HG02623 (cell line): ENCODE measurements around the gene ZNF138.
"Not testable (repeated sequence)": the region's sequence is repeated elsewhere in the genome, so short reads cannot be mapped to it uniquely, and the experiment has no call there.

Experiments used
- ATAC-seq: cut with Tn5 transposase; IDR thresholded peaks from one replicate; pipeline ENCODE4 v1.9.1; 2021; ENCODE audit warnings: moderate library complexity; ENCODE audit not compliant: unreplicated experiment

The ZNF138 gene

DNA sequence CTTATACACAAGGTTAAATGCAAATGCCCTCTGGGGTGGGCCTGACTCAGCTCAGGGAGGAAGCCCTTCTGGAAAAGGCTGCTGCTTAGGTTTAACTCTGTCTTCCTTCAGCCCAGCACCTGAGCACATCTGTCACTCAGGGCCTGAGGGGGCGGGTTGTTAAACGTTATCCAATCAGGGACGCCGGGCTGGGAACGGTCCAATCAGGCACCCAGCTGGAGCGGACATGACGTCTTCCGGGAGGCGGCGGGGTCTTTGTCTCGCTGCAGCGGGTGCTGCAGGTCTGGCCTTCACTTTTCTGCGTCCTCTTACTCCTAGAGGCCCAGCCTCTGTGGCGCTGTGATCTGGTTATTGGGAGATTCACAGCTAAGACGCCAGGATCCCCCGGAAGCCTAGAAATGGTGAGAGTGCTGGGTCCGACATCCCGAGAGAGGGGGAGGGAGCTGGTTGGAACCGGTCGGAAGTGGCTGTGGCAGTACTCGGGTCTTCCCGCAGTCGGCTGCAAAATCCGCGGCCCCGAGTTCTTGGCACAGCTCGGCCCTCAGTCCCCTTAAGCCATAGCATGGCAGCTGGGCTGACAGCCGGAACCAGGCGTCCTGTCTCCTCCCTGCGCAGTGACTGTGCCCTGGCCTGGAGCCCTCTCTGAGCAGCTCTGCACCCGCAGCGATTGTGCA is at the start of gene ZNF138:
ZNF138 (plus strand) TSS at position 258 of the 674 bp plus-strand sequence; CDS start at position 399, 141 bp downstream.
- ATAC-seq: peak; percentile 100

DNA sequence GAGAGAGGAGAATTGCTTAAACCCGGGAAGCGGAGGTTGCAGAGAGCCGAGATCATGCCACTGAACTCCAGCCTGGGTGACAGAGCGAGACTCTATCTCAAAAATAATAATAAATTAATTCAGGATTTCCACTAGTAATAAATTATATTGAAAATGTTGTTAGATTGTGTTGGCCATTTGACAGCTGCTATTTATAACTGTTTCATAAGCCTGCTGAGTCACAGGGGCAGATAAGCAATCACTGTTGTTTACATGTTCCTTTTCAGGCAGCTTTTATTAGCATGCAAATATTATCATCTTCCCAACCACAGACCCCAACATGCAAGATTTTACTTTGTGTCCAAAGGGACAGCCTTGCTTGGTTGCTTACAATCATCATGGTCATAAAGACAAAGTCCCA is 49.5 kb upstream of the ZNF138 start:
- ATAC-seq: no peak

DNA sequence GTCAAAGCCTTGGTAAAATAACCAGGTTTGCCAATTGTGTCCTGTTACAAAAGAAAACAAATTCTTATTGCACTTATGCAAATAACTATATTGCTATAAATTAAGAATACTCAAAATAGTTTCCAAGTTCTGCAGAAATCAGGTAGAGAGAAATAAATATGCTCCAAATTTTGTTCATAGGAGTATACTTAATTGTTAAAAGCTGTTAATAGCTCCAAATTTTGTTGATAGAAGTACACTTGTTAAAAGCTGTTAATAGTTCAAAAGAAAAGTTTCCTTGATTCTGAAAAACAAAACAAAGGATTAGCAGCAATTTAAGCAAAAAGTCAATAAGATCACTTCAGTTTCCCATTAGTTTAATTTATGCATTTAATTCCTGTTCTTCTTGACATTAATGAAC is 46.4 kb upstream of the ZNF138 start:
- ATAC-seq: no peak

GRCh38 chr7:64753032-64753431 is 41.2 kb upstream of the ZNF138 start:
- ATAC-seq: no peak

GRCh38 chr7:64755865-64756264 is 38.4 kb upstream of the ZNF138 start:
- ATAC-seq: no peak

GRCh38 chr7:64758151-64758550 is 36.1 kb upstream of the ZNF138 start:
- no peak for ATAC-seq

DNA sequence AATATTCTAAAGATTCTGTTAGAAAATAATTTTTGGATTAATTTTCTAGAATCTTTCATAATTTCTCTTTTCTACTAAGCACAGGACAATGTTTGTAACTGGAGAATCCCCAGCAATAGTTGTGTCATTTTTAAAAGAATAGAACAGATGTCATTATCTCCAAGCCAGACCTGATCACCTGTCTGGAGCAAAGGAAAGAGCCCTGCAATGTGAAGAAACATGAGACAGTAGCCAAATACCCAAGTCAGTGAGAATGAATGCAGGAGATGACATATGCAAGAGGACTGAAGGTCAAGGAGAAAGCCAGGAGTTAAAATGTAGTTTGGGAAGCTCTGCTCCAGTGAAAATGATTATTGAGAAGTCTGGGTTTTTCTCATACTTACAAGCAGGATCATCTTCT is 25.4 kb upstream of the ZNF138 start:
- no peak for ATAC-seq

- ATAC-seq: no peak
Measured at GRCh38 chr7:64774204-64774842, 19.9 kb upstream of the ZNF138 start.

DNA sequence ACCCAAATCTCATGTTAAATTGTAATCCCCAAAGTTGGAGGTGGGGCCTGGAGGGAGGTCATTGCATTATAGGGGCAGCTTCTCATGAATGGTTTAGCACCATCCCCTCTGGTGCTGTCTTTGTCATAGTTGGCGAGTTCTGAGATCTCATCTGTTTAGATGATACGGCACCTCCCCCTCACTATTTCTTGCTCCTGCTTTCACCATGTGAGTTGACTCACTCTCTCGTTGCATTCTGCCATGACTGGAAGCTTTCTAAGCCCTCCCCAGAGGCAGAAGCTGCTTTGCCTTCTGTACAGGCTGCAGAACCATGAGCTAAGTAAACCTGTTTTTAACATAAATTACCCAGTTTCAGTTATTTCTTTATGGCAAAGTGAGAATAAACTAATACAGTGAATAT is 18.9 kb upstream of the ZNF138 start:
- no peak for ATAC-seq

DNA sequence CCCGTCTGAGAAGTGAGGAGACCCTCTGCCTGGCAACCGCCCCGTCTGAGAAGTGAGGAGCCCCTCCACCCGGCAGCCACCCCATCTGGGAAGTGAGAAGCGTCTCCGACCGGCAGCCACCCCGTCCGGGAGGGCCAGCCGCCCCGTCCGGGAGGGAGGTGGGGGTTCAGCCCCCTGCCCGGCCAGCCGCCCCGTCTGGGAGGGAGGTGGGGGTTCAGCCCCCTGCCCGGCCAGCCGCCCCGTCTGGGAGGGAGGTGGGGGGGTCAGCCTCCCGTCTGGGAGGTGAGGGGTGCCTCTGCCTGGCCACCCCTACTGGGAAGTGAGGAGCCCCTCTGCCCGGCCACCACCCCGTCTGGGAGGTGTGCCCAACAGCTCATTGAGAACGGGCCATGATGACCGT is 9.4 kb upstream of the ZNF138 start:
- not testable (repeated sequence) for ATAC-seq

GRCh38 chr7:64787295-64787694 is 6.9 kb upstream of the ZNF138 start:
- ATAC-seq: no peak

- not testable (repeated sequence) for ATAC-seq
Measured at GRCh38 chr7:64789241-64789640, 5.0 kb upstream of the ZNF138 start.

GRCh38 chr7:64793106-64793755 is 997 bp upstream of the ZNF138 start:
- no peak for ATAC-seq

DNA sequence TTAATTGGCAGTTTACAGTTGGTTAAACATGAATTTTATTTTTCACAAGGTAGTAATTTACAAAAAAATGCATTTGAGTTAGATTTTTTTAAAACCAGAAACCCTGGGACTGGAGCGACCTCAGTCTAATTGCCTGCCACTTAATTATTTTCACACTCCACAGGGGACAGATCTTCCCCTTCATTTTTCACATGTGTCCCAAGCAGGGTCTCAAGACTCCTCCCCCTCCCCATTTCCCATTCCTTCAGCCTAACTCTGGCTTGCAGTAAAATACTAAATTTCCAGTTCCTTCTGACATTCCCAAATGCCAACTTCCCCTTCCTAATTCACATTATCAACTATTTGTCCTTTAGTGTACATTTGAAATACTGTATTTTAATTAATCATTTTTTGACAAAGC is 948 bp downstream of the ZNF138 start:
- ATAC-seq: no peak

DNA sequence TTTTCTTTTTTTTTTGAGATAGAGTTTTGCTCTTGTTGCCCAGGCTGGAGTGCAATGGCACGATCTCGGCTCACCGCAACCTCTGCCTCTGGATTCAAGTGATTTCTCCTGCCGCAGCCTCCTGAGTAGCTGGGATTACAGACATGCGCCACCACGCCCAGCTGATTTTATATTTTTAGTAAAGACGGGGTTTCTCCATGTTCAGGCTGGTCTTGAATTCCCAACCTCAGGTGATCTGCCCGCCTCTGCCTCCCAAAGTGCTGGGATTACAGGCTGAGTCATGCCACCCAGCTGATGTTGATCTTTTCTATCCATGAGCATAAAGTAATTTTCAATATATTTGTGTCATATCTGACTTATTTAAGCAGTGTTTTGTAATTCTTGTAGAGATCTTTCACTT is 4.9 kb downstream of the ZNF138 start:
- ATAC-seq: not testable (repeated sequence)

GRCh38 chr7:64802699-64803098 is 8.5 kb downstream of the ZNF138 start:
- ATAC-seq: no peak

GRCh38 chr7:64807731-64808365 is 13.6 kb downstream of the ZNF138 start:
- ATAC-seq: no peak

GRCh38 chr7:64811767-64812166 is 17.5 kb downstream of the ZNF138 start:
- no peak for ATAC-seq

DNA sequence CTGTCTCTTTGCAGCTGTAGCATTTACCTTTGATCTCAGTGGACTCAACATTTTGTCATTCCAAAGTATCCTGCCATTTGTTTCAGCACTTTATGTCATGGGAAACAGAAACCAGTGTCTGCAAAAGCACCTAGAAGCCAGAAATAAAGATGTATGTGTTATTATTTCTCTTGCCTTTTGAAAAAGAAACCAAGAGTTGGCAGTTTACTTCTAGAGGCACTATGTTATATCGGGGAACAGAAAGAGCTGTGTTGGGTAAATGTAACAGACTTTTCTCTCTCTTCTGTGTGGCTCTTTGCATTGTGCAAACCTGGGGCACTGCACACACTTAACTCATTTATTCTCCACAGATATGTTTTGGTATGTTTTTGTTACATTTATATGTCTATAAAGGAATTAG is 36.7 kb downstream of the ZNF138 start:
- ATAC-seq: no peak

GRCh38 chr7:64832136-64832535 is 37.9 kb downstream of the ZNF138 start:
- ATAC-seq: no peak

- no peak for ATAC-seq
Measured at GRCh38 chr7:64834989-64835388, 40.8 kb downstream of the ZNF138 start.

- not testable (repeated sequence) for ATAC-seq
Measured at GRCh38 chr7:64835856-64836255, 41.6 kb downstream of the ZNF138 start.
